Measurements from ENCODE around the gene PDZK1. TPM values are rescaled to one million over a fixed set of nuclear protein-coding genes. Genes with fewer than 3 reads are reported as not detected.
"Not testable (repeated sequence)": the region's sequence is repeated elsewhere in the genome, so short reads cannot be mapped to it uniquely, and the experiment has no call there.

Gene PDZK1
- total RNA-seq, 2 experiments from 2014 or later = not detected

DNA sequence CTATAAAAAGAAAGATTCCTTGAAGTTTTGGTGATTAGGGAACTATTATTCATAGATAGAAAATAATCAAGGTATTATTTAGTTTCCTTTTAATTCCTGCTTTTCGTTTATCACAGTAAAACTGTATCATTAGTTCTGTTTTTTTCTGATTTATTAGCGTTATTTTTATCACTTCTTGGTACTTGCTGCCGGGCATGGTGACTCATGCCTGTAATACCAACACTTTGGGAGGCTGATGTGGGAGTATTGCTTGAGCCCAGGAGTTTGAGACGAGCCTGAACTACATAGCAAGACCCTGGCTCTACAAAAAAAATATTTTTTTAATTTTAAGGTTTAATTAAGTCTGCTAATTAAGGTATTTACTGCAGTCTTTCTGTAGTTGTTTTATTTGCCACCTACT lies 42.2 kb downstream of the PDZK1 start:
- POLR2A ChIA-PET; H3K27me3 Mint-ChIP-seq; CTCF ChIA-PET; H3K4me1 Mint-ChIP-seq (ENCODE audit: low read depth); DNase-seq; H3K4me3 Mint-ChIP-seq; H3K9me3 Mint-ChIP-seq; H3K27ac Mint-ChIP-seq; intact Hi-C loops (cut with micrococcal nuclease); ATAC-seq: not testable (repeated sequence)
- peaks cover 18% of the 10 kb centered on the region for H3K36me3 Mint-ChIP-seq (ENCODE audit: low read depth)

DNA sequence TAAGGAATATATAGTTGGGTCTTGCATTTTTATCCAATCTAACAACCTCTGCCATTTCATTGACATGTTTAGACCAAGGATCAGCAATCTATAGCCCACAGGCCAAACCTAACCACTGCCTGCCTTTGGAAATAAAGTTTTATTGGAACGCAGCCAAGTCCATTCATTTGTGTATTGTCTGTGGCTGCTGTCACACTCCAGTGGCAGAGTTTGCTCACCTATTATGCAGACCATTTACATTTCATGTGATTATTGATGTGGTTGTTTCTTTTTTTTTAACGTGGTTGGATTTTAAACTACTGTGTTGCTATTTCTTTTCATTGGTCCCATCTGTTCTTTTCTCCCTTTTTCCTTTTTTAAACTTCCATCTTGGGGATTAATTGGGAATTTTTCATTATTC lies 44.7 kb downstream of the PDZK1 start:
- POLR2A ChIA-PET; H3K4me3 Mint-ChIP-seq; CTCF ChIA-PET; H3K4me1 Mint-ChIP-seq (ENCODE audit: low read depth); H3K27ac Mint-ChIP-seq; H3K9me3 Mint-ChIP-seq; H3K27me3 Mint-ChIP-seq; intact Hi-C loops (cut with micrococcal nuclease): not testable (repeated sequence)
- peaks cover 15% of the 10 kb centered on the region for H3K36me3 Mint-ChIP-seq (ENCODE audit: low read depth)
- DNase-seq (peak; percentile 41), ATAC-seq (peak; percentile 42)

DNA sequence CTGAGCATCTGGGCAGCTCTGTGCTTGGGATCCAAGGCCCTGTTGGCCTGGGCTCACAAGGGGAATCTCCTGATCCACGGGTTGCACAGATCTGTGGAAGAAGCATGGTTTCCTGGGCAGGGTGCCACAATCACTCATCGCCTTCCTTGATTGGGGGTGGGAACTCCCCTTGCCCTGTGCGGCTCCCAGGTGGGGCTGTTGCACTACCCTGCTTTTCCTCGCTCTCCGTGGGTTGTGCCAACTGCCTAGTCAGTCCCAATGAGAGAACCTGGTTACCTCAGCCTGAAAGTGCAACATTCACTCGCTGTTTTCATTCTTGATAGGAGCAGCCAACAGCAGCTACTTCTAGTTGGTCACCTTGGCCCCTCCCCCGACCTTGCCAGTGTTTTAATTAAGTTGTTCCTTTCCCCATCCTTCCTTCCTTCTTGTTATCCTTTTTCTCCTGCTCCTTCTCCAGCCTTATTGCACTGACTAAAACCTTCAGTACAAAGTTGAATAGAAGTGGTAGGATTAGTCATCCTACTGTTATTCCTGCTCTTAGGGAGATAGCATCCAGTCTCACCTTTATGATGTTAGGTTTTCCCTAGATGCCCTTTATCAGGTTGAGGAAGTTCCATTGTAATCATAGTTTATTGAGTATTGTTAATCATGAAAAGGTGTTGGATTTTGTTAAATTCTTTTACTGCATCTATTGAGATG lies 50.8 kb downstream of the PDZK1 start:
- H3K36me3 Mint-ChIP-seq (ENCODE audit: low read depth) = peaks cover 15% of the 10 kb centered on the region
- ATAC-seq; H3K9me3 Mint-ChIP-seq; CTCF ChIA-PET; H3K27me3 Mint-ChIP-seq; POLR2A ChIA-PET; H3K4me1 Mint-ChIP-seq (ENCODE audit: low read depth); H3K4me3 Mint-ChIP-seq; intact Hi-C loops (cut with micrococcal nuclease): not testable (repeated sequence)
- H3K27ac Mint-ChIP-seq = peak overlapping the region; percentile 19
- DNase-seq = peak; percentile 17

DNA sequence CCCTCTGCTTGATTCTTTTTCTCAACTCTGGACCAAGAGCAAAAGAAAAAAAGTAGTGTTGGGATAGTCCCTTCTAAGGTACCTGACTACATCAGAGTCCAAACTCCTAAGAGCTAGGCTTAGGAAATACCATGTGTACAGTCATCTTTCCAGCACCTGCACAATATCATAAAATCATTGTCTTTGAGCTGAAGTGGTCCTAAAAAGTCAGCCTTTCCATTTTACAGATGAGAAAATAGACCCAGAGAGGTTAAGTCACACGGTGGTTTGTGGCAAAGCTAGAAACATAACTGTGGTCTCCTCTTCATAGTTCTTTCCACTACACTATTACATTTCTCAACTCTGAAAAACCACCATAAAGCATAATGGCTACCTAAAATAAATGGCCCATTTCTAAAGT lies 63.2 kb downstream of the PDZK1 start:
- POLR2A ChIA-PET; CTCF ChIA-PET; H3K4me1 Mint-ChIP-seq (ENCODE audit: low read depth); DNase-seq; H3K27ac Mint-ChIP-seq; H3K36me3 Mint-ChIP-seq (ENCODE audit: low read depth); H3K27me3 Mint-ChIP-seq; H3K4me3 Mint-ChIP-seq; H3K9me3 Mint-ChIP-seq; intact Hi-C loops (cut with micrococcal nuclease): not testable (repeated sequence)
- ATAC-seq = peak; percentile 85

GRCh38 chr1:145641886-145642285 lies 65.3 kb downstream of the PDZK1 start:
- H3K9me3 Mint-ChIP-seq; DNase-seq; H3K36me3 Mint-ChIP-seq (ENCODE audit: low read depth); H3K27ac Mint-ChIP-seq; H3K4me3 Mint-ChIP-seq; CTCF ChIA-PET; H3K4me1 Mint-ChIP-seq (ENCODE audit: low read depth); POLR2A ChIA-PET; intact Hi-C loops (cut with micrococcal nuclease); H3K27me3 Mint-ChIP-seq: not testable (repeated sequence)
- ATAC-seq = peak; percentile 57

- POLR2A ChIA-PET; H3K9me3 Mint-ChIP-seq; H3K27me3 Mint-ChIP-seq; intact Hi-C loops (cut with micrococcal nuclease); H3K4me1 Mint-ChIP-seq (ENCODE audit: low read depth); H3K36me3 Mint-ChIP-seq (ENCODE audit: low read depth); H3K27ac Mint-ChIP-seq; DNase-seq; CTCF ChIA-PET; H3K4me3 Mint-ChIP-seq; ATAC-seq: not testable (repeated sequence)
Observed at GRCh38 chr1:145636237-145636636, 70.9 kb downstream of the PDZK1 start.

- intact Hi-C loops (cut with micrococcal nuclease); H3K27me3 Mint-ChIP-seq; CTCF ChIA-PET; H3K27ac Mint-ChIP-seq; POLR2A ChIA-PET; H3K4me1 Mint-ChIP-seq (ENCODE audit: low read depth); H3K9me3 Mint-ChIP-seq; ATAC-seq; H3K4me3 Mint-ChIP-seq; H3K36me3 Mint-ChIP-seq (ENCODE audit: low read depth); DNase-seq: not testable (repeated sequence)
Observed at GRCh38 chr1:145622177-145622576, 85.0 kb downstream of the PDZK1 start.

Other genes starting within 250 kb of the PDZK1 start
- gene GPR89A, start 99.4 kb downstream of the PDZK1 start, total RNA-seq = 10 to 100 TPM; 23.1 to 26.4 TPM
- 10 to 100 TPM; 13.6 to 16.9 TPM for gene CD160, start 12.1 kb upstream of the PDZK1 start, total RNA-seq
- 10 to 100 TPM; 12.6 to 13.1 TPM for gene RNF115, start 116.7 kb upstream of the PDZK1 start, total RNA-seq
- 10 to 100 TPM; 38.2 to 39.4 TPM for gene POLR3C, start 116.8 kb upstream of the PDZK1 start, total RNA-seq
- gene NUDT17, start 138.3 kb upstream of the PDZK1 start, total RNA-seq = 1 to 10 TPM; 3.0 to 3.3 TPM
- 10 to 100 TPM; 17.9 to 18.9 TPM for gene PIAS3, start 151.7 kb upstream of the PDZK1 start, total RNA-seq
- gene ANKRD35, start 178.5 kb upstream of the PDZK1 start, total RNA-seq = under 1 TPM; 0.54 to 0.59 TPM
- gene ITGA10, start 202.7 kb upstream of the PDZK1 start, total RNA-seq = 1 to 10 TPM; 1.3 to 1.4 TPM
- 10 to 100 TPM; 25.8 to 26.3 TPM for gene PEX11B, start 211.3 kb upstream of the PDZK1 start, total RNA-seq
- 100 to 1,000 TPM; 261 to 269 TPM for gene RBM8A, start 220.1 kb upstream of the PDZK1 start, total RNA-seq

Data from activated CD8-positive, alpha-beta T cell treated with anti-CD3 and anti-CD28 coated beads for 36 hours (primary cell).